Gastroesophageal sphincter (tissue), 3 donors: ENCODE measurements around the gene CPD.

Experiments used
- CTCF ChIP-seq, 4 experiments: fragments of 200-600 bp in 2 of 4; fragments of 450-650 bp in 2 of 4; sonication (generic) in 1 of 4; IDR thresholded peaks; one replicate each; pipeline ENCODE4 v1.5.1; 2017 to 2019; ENCODE audit warnings: antibody characterized with exemption in 4 of 4, mild to moderate bottlenecking in 2 of 4, moderate library complexity in 2 of 4
- EP300 ChIP-seq: sonication (generic); formaldehyde crosslinking; IDR thresholded peaks from one replicate; pipeline ENCODE4 v1.6.1; 2017; ENCODE audit warnings: antibody characterized with exemption, mild to moderate bottlenecking
- POLR2A ChIP-seq, 2 donors: fragments of 450-650 bp; IDR thresholded peaks; one replicate each; pipeline ENCODE4 v1.6.1; 2017; ENCODE audit warnings: antibody characterized with exemption in 2 of 2, mild to moderate bottlenecking in 2 of 2, moderate library complexity in 1 of 2
- POLR2AphosphoS5 ChIP-seq: sonication (generic); formaldehyde crosslinking; IDR thresholded peaks from one replicate; pipeline ENCODE4 v1.6.1; 2017; ENCODE audit warnings: antibody characterized with exemption

DNA sequence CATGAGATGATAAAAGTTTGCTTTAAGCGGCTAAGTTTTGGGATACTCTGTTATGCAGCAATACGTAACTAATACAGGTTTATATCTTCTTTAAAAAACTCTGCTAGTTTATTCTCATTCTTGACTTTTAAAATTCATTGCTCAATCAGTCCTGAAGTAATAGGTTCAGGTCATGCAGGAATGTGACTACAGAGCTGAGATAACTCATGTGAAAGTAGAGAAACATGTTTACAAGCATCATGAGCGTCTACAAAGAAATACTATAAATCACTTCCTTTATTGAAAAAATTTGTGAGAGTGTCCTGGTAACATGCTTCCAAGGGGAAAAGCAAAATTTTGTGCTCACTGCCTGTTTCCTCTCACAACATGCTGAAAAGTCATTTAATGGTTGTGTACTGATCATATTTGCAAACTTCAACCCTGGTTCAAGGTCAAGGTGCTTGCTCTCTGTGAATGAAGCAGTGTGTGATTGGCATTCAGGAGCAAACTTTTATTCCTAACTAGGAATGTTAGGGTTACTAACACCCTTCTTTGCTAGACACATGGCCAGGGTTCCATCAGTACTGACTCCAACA lies 32.4 kb upstream of the CPD start:
- TF ChIP-seq CTCF (IDR thresholded peaks at IDR 0.05) (no peak), EP300 (no peak), POLR2A (IDR thresholded peaks at IDR 0.05) (no peak), POLR2AphosphoS5 (no peak)
